NT2/D1 (cell line): ENCODE results near the gene UMODL1.

Experiments used
- YY1 ChIP-seq: IDR thresholded peaks from 2 replicates; pipeline ENCODE4 v1.6.1; 2011; ENCODE audit not compliant: insufficient read length, insufficient read depth
- ZNF274 ChIP-seq: IDR thresholded peaks from 2 replicates; pipeline ENCODE4 v1.6.1; 2011; ENCODE audit warnings: mild to moderate bottlenecking, low read depth, low read length

DNA sequence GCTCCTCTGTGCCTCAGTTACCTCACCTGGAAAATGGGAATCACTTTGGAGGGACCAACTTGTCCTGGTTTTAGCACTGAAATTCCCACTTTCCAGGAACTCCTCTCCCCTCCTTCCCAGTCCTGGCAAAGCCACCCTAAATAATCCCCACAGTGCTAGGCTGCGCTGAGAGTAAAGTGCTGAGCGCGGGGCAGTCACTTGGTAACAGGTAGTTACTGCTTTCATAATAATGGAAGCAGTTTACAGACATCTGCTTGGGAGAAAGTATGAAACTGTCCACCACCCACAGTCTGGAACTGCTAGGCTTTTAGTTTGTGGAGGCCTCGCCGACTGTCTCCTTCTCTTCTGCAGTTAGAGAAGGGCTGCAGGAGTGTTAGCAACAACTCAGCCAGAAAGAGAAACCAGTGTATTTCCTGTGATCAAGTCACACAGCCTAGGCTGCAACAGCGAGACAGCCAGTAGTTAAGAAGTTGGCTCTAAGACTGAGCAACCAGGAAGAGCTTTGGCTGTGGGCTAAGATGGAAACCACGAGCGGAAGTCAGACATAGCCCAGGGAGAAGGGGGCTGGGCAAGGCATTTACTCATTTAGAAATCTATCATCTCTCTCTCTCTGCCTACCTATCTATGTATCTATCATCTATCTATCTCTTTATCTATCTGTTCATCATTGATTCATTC is 117.0 kb downstream of the UMODL1 start:
- TF ChIP-seq ZNF274 (no peak), YY1 (no peak)
